Measurements from ENCODE around the gene SARDH.

GRCh38 chr9:133645021-133645765 is 93.0 kb downstream of the SARDH start:
- TF ChIP-seq, protein P1, sequence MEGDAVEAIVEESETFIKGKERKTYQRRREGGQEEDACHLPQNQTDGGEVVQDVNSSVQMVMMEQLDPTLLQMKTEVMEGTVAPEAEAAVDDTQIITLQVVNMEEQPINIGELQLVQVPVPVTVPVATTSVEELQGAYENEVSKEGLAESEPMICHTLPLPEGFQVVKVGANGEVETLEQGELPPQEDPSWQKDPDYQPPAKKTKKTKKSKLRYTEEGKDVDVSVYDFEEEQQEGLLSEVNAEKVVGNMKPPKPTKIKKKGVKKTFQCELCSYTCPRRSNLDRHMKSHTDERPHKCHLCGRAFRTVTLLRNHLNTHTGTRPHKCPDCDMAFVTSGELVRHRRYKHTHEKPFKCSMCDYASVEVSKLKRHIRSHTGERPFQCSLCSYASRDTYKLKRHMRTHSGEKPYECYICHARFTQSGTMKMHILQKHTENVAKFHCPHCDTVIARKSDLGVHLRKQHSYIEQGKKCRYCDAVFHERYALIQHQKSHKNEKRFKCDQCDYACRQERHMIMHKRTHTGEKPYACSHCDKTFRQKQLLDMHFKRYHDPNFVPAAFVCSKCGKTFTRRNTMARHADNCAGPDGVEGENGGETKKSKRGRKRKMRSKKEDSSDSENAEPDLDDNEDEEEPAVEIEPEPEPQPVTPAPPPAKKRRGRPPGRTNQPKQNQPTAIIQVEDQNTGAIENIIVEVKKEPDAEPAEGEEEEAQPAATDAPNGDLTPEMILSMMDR (conservative IDR thresholded peaks at IDR 0.05; ENCODE audit: low read length) = no peak
- TF ChIP-seq EZH2phosphoT487 (IDR thresholded peaks at IDR 0.05; ENCODE audit: borderline replicate concordance) = no peak
